GM19240 (cell line): ENCODE data around the gene NOL9.
"Not testable (repeated sequence)": the region's sequence is repeated elsewhere in the genome, so short reads cannot be mapped to it uniquely, and the experiment has no call there.

ENCODE experiments used
- DNase-seq: peaks from one replicate; pipeline ENCODE4 v3.0.0; 2011; ENCODE audit warnings: low spot score; ENCODE audit not compliant: insufficient read length

The NOL9 gene

DNA sequence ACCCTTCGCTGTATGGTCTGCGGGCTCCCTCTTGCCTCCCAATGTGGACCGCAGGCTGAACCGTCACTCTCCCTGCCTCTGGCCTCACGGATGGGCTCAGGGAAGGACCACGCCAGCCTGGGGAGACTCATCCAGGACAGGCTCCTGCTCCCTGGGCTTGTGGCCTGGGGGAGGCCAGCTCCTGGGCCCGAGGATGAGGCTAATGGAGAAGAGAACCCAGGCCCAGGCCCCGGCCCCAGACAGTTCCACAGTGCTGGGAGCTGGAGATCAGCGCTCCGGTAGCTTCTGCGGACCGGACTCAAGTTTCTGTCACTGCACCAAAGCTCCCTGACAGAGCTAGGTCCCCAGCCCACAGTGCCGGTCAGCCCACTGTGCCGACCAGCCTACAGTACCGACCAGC is 49.4 kb downstream of the NOL9 start:
- DNase-seq, result no peak

DNA sequence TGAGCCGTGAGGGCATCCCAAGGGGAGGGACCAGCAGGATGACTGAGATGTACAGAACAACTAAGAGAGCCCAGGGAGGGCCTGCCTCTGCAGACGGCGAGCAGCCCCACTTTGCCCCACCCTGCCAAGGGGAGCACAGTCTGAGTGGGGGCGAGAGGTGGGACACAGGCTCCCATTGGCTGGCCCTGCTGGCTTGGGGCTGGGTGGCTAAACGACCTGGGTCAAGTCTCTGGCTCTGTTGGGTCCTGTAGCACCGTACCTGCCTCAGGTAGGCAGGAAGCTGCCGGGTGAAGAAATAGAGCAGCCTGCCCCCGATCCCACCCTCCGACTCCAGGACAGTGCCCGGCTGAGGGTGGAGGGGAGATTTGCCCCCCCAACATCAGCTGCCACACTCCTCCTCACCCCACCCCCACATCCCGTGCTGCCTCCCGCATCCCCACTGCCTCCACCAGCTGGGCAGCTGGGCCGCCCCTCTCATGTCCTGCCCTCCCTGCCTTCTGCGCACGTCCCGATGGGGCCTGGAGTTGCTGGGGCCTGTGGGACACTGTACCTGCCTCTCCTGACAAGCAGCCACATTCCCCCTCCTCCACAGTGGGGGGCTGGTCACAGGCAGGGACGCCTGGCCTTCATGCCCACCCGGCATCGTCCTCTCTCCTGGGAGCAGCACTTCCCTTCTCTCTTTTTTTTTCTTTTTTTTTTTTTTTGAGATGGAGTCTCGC is 50.3 kb downstream of the NOL9 start:
- no peak for DNase-seq

DNA sequence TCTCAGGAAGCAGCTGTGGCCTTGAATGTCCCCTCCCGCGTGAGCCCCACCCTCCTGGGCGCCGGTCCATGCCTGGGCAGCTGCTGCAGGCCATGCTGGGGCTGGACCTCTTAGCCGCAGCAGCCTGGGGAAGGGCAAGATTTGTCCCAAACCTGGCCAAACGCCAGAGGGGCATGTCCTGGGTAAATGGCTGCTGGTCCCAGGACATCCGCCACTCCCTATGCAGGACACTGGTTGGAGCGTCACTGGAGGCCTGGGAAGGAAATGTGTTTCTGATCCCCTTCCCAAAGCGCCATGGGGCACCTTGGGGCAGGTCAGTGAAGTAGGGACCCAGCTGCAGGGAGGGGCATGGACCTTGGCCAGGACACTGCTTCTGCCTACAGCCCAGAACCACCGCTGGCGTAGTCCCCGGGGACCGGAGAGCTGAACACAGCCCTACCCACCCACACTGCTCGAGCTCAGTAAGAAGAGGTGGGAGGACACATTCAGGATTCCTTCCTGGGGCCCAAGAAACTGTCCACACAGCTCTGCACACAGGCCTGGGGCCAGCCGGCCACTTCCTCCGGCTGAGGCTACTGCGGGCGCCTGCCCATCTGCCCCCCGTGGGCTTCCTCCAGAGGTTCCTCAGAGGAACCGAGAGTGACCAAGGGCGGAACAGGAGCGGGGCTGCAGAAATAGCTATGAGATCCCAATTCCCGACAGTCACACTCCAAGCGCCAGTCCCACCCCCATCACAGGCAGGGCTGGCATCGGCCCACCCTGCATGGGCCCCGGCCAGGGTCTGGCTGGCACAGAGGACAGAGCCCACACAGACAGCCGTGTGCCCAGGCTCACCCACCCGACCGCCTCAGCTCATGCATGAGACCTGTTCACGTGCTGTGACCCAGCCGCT is 52.1 kb downstream of the NOL9 start:
- DNase-seq, result no peak

DNA sequence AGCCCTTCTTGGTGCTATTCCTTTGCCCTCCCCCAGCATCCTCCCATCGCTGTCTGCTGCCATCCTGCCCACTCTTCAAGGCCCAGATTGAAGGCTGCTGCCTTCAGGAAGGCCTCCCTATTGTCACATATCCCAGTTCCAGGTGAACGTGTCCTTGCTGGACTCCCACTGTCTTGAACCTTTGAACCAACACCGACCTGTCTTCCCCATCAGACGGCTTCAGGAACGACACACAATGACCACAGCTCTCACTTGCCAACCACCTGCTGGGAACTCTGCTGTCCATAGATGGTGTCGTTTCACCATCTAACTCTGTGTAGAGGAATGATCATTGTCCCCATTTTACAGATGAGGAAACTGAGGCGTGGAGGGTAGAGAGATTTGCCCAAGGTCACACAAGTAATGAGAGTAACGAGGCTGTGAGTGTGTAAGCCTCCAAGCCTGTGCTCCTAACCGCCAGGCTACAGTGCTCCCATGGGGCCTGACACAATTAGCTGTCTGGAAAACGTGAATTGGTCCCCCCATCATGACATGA is 53.0 kb downstream of the NOL9 start:
- no peak for DNase-seq

DNA sequence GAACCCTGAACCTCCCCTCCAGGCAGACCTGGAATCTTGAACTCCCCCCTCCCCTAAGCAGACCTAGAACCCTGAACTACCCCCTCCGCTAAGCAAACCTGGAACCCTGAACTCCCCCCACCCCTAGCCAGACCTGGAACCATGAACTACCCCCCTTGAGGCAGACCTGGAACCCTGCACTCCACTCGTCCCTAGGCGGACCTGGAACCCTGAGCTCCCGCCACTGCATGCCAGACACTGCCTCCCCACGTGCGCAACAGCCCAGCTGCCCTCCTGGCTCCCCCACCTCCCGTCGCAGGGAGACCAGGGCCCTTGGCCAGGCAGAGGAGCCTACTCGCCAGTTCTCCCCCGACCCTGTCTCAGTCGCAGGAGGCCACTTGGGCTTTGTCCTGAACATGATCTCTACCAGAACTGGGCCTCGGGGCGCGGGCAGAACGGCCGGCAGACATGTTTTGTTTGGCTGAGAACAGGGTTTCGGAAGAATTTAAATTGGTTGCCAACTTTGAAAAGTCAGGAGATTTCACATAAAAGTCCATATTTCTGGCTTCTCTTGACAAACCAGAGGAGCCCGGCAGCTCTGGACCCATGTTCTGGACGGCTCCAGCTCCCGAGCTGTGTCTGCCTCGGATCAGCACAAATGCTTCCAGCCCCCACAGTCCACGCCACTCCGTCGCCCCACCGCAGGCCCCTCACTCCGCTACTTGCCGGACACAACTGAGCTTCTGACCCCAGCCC is 53.6 kb downstream of the NOL9 start:
- DNase-seq, result no peak

DNA sequence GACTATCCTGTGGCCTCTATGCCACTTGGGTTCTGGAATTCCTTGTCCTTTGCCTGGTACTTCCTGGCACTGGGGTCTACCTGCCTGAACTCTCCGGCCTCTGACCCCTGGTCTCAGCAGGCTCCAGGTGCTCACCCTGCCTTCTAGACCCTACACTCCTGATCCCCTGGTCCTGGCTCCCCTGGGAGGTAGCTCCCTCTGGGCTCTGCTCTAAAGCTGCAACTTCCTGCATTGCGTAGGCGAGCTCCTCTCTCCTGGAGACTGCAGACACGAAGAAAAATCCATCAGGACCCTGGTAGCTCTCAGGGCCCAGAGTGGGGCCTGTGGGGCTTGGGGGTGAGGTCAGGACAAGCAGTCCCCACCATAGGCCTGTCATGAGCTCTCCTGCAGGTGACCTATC is 55.0 kb downstream of the NOL9 start:
- DNase-seq, result no peak

DNA sequence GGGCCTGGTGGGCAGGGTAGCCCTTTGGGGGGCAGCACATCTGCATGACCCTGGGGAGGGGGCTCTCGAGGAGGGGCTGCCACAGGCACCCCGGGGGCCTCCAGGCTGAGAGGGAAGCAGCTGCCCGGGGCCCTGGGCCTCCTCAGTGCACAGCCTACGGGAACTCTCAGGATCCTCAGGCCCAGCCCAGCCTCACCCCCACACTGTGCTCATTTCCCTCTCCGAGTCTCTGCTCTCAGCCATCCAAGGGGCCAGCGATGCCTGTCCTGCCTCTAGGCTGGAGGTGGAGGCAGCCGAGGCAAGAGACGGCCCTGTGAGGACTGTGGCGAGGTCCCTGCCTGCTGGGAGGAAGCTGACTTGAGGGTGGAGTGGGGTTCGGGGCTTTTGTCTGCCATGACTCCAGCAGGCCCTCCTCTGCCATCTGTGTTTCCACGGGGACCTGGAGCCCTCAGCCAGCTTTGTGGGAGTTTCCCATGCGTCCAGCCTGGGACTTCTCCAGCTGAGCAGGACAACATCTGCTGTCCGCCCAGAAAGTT is 55.7 kb downstream of the NOL9 start:
- DNase-seq, result no peak

DNA sequence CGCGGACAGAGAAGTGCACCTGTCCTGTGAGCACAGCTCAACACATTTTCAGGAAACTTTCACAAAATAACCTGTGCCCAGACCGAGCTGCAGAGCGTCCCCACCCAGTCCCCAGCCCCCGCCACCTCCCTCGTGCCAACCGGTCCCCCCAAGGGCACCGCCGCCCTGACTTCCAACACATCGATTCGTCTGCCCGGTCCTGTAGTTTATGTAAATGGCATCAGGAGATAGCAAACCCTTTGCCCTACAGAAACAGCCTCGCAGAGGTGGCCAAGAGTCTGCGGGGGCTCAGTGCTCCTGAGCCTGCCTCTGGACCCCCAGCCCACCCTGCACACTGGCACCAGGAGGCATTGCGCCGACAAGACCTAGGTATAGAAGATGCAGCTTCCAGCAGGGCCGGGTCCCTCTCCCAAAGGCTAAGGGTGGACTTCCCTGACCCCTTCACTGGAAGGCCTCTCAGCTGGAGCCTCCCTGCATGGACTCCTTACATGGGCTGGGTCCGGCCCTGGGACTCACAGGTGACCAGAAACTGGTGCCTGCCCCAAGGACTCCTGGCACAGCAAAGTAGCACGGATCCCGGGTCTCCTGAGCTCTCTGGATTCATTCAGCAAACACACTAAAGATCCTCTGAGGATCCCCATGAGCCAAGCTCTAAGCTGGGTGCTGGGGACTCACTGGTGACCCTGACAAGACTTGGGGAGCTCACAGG is 56.3 kb downstream of the NOL9 start:
- no peak for DNase-seq

DNA sequence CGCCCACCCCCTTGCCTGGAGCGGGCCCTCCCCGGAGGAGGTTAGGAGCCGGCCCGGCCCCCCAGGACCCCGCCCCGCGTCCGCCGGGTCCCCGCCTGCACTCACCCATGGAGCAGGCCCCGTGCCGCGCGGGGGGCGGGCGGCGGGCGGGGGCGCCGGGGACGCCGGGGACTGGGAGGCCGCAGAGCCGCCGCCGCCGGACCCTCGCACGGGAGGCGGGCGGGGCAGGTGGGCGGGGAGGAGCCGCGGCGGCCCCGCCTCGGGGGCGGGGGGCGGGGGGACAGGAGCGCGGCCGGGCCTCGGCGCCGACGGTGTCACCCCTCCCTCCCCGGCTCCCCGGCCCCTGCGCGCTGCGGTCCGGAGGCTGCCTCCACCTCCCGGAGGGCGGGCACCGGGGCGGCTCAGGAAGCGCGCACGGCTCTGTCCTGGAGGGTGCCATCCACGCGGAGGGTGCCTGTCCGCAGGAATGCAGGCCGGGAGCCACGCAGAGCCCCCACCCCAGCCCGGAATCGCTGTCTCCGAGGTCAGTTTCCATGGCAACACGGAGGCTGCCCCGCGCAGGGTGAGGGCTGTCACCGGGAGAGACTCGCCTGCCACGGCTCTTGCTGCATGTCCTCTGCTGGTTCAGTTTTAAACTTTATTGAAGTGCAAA is 57.0 kb downstream of the NOL9 start:
- no peak for DNase-seq

DNA sequence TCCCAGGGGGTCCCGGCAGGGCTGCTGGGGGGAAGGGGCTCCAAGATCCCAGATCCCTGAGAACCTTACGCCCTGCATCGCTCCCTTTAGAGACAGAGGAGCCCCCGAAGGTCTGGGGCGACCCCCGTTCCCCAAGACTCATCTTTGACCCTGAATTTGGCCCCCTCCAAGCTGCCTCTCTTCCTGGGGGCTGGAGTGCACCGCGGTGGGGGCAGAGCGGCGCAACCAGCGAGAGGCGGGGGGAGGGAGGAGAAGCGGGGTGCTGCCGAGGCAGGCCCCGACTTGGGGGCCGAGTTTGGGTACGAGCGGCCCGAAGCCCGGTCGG is 57.5 kb downstream of the NOL9 start:
- no peak for DNase-seq

DNA sequence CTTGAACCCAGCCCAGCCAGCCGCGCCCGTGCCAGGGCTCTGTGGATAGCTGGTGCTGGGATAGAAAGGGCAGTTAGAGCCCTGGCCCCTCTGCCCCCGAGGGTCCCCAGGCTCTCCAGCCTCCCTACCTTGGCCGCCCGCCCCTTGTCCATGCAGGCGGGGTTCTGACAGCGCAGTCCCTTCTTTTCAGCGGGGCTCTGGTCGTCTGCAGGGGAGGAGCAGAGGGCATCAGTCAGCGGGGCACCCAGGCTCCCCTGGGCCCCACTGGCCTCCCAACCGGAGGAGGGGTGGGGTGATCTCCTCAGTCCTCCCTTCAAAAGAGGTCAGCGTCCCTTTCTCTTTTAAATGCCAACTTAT is 58.0 kb downstream of the NOL9 start:
- DNase-seq, result no peak

DNA sequence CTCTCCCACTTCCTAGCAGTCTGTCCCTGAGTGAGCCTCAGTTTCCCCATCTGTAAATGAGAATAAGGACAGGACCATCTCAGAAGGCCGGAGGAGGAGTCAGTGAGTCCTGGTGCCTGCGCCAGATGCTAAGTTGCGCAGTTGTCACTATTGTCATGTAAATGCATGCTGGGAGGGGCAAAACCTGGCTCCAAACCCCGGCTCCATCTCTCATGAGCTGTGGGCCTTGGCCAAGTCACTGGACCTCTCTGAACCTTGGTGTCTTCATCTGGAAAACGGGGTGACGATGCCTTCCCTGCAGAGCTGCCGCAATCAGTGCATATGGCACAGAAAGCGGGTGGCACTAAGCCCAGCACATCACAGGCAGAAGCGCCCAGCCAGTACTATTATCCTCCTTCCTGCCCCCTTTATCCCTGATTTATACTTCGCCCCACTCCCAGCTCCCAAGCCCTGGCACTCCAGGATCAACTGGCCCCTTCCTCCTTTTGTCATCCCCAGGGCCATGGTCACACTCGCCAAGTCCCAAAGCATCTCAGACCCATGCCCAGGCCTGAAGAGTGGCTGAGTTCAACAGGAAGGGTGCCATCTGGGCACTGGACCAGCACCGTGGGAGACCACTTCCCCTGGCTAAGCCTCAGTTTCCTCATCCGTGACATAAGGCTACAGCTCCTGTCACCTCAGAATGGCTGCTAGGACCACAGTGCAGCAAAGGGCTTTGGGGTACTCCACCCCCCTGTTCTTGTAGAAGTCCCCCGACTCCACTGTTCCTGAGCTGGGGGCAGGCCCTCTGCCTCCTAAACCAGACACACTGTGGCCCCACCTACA is 58.6 kb downstream of the NOL9 start:
- no peak for DNase-seq

DNA sequence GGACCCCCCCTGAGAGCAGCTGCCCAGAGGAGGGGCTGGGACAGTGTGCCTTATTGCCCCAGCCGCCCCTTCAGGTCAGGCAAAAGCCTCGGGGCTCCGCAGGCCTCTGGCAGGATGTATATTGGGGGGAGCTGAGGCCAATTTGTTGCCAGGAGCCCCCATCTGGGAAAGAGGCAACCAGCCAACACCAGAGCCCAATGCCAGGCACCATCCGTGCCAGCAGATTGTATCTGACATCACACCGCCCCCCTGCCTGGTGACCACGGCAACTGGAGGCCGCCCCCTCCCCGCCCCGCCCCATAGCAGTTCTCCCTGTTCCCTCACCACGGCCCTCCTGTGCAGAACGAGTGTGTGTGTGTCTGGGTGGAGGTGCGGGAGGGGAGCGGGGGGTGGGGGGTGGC is 59.3 kb downstream of the NOL9 start:
- no peak for DNase-seq

DNA sequence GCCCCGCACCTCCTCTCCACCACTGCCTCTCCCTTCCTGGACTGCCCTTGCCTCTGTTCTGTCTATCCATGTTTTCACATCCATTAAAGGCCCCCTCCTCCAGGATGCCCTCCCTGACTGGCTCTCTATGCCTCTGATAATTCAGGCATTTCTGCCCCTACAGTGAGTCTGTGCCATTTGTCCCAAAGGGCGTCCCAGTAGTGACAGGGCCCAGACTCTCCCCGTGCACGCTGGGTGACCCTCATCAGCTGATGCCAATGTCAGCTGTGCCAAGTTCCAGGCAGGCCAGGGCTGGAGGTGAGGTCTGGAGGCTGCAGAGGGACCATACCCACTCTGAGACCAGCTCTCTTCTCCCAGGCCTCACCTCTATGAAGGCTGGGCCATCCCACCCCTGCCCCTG is 59.7 kb downstream of the NOL9 start:
- DNase-seq, result no peak

DNA sequence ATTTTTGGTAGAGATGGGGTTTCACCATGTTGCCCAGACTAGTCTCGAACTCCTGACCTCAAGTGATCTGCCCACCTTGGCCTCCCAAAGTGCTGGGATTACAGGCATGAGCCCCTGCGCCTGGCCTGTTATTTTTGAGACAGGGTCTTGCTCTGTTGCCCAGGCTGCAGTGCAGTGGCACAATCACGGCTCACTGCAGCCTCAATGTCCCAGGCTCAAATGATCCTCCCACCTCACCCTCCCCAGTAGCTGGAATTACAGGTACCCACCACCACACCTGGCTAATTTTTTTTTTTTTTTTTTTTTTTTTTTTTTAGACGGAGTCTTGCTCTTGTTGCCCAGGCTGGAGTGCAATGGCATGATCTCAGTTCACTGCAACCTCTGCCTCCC is 60.5 kb downstream of the NOL9 start:
- DNase-seq, result not testable (repeated sequence)

DNA sequence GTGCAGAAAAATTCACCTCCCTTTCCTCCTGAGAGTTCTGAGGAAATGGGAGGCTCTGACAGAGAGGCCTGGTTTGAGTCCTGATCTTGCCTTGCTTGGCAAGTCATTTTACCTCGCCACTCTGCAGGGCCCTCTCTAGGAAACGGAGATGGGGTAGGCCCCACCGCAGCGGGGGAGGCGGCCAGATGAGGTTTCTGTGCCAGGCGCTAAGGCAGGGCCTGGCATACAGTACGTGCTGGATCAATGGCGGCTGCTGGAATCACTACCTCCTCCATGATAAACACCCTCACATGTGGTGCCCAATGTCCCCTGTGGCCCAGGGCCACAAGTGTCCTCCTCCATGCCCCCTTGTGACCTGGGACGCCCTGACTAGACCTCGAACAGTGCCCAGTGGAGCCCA is 62.3 kb downstream of the NOL9 start:
- DNase-seq, result no peak

DNA sequence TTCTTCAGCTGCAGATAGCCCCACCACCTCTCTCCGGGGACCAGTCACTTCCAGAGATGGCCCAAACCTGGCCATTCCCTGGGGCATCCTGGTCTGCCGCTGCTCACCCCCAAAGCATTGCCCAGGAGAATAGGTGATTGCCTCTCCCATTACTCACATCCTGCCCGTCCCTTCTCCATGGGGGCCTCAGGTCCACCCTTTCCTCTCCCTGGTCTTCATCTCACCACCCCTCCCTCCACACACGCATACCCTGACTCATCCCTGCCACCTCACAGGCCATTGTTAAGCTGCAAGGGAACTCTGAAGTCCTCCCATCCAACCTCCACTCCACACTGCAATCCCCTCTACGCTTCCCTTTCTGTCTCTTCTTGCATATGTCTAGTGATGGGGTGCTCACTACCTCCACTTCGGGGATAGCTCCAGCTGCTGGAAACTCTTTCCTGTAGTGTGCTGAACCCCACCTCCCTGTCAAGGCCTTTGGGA is 62.8 kb downstream of the NOL9 start, which contains the start of gene PLEKHG5:
TSS of gene PLEKHG5 (minus strand) at position 188 of the 483 bp plus-strand sequence. CDS start 14,096 bp downstream, outside the sequence.
- DNase-seq, result no peak

DNA sequence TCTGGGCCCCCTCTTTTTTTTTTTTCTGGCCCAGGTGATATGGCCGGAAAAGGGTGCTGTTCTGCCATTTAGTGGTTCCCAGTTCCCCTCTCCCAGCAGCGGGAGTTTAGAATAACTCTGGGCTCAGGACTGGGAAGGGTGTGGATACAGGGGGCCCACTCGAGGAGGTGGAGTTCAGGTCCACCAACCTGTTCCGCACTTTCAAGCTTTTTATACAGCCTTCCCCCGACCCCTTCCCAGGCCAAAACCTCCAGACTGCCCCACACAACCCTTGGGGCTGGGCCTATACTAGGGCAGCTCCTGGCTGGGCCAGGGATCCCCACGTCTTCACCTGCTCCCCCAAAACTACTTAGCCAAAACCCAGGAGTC is 63.2 kb downstream of the NOL9 start:
- no peak for DNase-seq
